ENCODE results near the gene FAM180B.
"Not testable (repeated sequence)": the region's sequence is repeated elsewhere in the genome, so short reads cannot be mapped to it uniquely, and the experiment has no call there.

Gene FAM180B

DNA sequence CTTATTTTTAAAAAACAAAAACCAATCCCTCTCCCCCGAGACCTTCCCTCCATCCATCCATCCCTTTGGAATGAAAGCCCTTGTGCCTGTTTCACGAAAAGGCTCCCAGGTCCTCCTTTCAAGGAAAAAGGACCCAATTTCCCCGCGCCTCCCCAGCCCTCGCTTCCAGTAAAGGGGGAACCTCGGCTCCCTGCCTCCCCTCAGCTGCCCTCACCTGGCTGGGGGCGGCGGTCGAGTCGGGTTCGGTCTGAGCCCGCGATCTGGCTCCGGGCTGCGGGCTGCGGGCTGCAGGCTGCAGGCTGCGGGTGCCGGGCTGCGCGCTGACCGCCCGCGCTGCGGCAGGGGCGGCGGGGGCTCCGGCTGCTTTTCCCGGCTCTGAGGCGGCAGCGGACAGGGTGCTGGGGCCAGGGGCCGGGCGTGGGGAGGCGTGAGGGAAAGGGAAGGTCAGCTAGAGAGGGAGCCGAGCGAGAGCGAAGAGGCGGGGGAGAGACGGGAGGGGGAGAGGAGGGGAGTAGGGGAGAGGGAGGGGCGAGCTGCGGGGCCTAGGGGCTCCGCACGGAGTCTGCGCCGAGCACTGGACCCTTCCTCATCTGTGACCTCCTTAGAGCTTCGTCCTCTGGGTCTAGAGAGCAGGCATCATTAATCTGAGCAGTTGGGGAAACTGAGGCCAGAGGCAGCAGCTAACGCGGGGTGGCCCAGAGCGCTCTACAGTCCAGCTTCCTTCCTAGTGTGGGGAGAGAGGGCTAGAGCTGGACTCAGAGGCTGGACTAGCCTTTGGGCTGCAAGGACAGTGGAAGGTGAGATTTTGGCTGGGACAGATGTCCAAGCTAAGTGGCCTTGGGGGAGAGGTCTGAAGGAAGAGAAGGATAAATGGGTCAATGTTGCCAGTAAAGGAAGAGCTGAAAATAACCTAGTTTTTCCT lies 7.7 kb downstream of the FAM180B start, which contains the start of gene C1QTNF4:
C1QTNF4 (minus strand) TSS at position 478 of the 922 bp plus-strand sequence. CDS start 3,601 bp downstream, outside the sequence.
- no peak for DNase-seq (ENCODE audit: low read depth in 2 of 2)

- DNase-seq (ENCODE audit: low read depth in 2 of 2), result no peak
Measured at GRCh38 chr11:47595029-47595428, 8.6 kb downstream of the FAM180B start.

- no peak for DNase-seq (ENCODE audit: low read depth in 2 of 2)
Measured at GRCh38 chr11:47595967-47596366, 9.5 kb downstream of the FAM180B start.

DNA sequence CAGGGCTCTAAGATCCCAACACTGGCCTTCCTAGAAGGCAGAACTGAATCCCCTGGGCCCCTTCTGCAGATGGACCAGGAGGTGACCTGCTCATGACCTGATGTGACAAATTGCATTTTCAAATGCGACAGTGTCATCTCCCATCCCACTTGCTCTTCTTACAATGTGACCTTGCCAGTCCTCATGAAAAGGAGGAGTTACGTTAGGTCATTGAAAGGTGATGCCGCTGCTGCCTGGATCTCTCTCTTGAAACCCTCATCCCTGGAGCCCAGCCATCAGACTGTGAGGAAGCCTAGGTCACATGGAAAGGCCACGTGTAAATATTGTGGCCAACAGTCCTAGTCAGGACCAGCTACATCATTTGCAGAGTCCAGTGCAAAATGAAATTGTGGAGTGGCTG lies 13.4 kb downstream of the FAM180B start:
- DNase-seq (ENCODE audit: low read depth in 2 of 2), result no peak

DNA sequence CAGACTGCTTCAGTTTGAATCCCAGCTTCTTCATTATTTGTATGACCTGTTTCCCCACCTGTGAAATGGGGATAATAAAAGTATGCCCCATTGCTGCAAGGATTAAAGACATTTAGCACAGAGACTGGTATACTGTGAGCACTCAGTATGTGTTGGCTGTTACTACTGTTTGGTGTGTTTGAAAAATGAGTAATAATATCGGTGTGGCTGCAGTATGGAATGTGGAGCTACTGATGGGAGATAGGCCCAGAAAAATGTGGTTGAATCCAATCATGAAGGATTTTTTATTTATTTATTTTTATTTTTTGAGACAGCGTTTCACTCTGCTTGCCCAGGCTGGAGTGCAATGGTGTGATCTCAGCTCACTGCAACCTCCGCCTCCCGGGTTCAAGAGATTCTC lies 16.8 kb downstream of the FAM180B start:
- no peak for DNase-seq (ENCODE audit: low read depth in 2 of 2)

DNA sequence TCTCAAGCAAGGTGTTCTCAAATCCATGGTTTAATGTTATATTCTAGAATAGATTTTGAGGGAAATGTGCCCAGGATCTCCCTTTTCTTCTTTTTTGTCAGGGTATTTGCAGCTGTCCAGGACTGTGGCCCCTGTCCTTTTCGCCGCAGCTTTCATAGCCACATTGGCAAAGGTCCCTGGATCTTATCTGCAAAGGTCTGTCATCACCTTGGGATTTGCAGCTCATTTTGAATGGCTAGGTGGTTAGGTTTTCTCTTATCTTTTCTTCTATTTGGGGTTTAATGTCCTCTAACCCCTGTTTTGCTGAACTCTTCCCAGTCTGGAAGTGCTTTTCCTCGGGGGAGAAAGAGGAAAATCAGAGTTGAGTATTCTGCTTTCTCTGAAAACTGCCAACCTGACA lies 19.4 kb downstream of the FAM180B start:
- no peak for DNase-seq (ENCODE audit: low read depth in 2 of 2)

DNA sequence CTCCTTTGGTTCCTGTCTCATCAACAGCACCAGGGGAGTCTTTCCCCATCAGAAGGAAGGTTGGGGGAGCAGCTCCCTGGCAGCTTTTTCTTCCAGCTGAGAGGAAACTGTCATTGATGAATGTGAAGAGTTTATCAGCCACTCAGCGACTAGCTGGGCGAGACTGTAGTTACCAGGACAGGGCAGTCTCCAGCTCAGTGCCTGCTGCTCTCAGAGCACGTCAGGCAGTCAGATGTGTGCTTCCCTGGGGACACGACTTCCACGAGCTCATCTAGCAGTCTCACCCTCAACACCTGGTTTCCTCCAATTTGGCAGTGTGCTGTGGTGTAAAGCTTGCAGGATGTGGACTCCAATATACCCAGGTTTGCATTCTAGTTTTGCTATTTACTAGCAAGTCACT lies 20.3 kb downstream of the FAM180B start:
- no peak for DNase-seq (ENCODE audit: low read depth in 2 of 2)

GRCh38 chr11:47607380-47607779 lies 20.9 kb downstream of the FAM180B start:
- DNase-seq (ENCODE audit: low read depth in 2 of 2), result no peak

- DNase-seq (ENCODE audit: low read depth in 2 of 2), result no peak
Measured at GRCh38 chr11:47609675-47610074, 23.2 kb downstream of the FAM180B start.

DNA sequence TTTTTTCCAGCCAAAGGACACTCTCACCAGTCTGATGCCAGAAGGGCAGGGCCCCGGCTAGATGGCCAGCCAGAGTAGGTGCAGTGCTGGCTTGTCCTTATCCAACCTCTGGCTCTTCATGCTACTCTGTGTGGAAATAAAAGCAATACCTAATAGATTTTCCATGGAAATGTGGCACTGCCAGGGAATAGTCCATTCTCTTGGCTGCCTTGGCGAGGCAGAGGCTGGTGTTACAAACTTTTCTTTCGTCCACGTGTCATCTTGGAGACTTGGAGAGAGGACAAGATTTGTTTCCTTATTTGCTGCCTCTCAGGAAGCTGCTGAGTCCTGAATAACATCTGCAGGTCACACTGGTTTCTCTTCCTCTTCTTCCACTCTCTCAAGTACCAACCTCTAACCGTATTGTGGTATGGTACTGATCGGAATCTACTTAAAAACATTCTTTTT lies 24.9 kb downstream of the FAM180B start:
- DNase-seq (ENCODE audit: low read depth in 2 of 2), result no peak

GRCh38 chr11:47615249-47615648 lies 28.8 kb downstream of the FAM180B start:
- DNase-seq (ENCODE audit: low read depth in 2 of 2), result no peak

- no peak for DNase-seq (ENCODE audit: low read depth in 2 of 2)
Measured at GRCh38 chr11:47616726-47617416, 30.4 kb downstream of the FAM180B start.

- no peak for DNase-seq (ENCODE audit: low read depth in 2 of 2)
Measured at GRCh38 chr11:47617417-47617809, 30.9 kb downstream of the FAM180B start.

DNA sequence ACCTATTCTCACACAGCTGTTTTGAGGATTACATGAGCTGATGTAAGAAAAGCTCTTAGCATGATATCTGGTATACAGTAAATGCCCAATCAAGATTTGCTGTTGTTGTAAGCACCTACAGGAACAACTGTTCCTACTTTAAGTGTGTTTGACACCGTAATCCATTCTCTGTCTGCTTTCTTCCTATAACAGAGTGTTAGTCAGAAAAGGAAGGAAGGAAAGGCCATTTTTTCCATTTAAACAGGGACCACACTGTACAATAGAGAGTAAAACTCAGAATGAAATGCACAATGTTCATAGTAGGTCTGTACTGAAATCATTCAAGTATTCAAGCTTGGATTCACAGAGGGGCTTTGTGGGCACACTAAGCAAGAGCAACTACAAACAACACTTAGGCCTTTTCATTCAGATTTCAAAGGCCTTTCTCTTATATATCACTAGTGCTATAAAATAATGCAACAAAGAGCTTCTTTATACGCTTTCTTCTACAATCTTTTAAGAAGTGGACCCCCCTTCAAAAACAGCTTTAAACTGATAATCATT lies 34.4 kb downstream of the FAM180B start:
- no peak for DNase-seq (ENCODE audit: low read depth in 2 of 2)

DNA sequence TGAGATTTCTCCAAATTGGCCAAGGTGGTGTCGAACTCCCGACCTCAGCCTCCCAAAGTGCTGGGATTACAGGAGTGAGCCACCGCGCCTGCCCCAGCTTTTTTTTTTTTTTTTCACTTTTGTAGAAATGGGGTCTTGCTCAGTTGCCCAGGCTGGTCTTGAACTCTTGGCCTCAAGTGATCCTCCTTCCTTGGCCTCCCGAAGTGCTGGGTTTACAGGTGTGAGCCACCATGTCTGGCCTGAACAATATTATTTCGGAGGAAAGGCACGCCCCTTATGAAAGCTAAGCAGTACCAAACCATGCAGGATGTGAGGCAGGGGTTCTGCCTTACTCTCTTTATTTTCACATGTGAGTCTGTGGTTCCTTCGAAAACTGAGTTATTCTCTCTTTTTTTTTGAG lies 39.8 kb downstream of the FAM180B start:
- no peak for DNase-seq (ENCODE audit: low read depth in 2 of 2)

- no peak for DNase-seq (ENCODE audit: low read depth in 2 of 2)
Measured at GRCh38 chr11:47628026-47628425, 41.5 kb downstream of the FAM180B start.

DNA sequence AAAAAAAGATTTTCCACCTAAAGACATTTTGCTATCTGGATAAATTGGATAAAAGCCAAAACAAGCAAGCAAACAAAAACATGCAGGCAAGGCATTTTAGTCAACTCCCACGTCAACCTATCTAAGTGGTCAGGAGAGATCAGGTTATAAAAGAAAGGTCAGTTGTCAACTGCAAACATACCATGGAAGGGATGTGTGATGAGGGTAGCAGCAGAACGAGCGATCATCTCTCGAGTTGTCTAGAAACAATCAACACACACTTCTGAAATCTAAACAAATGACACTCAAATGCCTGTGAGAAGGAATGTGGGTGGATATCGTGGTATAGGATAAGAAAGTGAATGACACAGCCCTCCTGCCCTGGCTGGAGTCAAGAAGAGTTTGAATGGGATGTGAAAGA lies 45.0 kb downstream of the FAM180B start:
- no peak for DNase-seq (ENCODE audit: low read depth in 2 of 2)

DNA sequence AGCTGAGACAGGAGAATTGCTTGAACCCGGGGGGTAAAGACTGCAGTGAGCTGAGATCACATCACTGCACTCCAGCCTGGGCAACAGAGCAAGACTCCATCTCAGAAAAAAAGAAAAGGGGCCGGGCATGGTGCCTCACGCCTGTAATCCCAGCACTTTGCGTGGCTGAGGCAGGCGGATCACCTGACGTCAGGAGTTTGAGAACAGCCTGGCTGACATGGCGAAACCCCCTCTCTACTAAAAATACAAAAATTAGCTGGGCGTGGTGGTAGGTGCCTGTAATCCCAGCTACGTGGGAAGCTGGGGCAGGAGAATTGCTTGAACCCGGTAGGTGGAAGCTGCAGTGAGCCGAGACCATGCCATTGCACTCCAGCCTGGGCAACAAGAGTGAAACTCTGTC lies 49.9 kb downstream of the FAM180B start:
- DNase-seq (ENCODE audit: low read depth in 2 of 2), result not testable (repeated sequence)

All from stimulated activated CD4-positive, alpha-beta T cell treated with anti-CD3 and anti-CD28 coated beads, Interleukin-12 subunit alpha, Interleukin-12 subunit beta, amount 100 ng/mL, for 24 hours (primary cell).